Parathyroid adenoma (tissue), 2 donors: ENCODE data around the gene GGT1.

Experiments used
- H2AFZ ChIP-seq: fragments of 300-600 bp; sonication (generic); one replicate; pipeline ENCODE4 v1.7.0; 2017; ENCODE audit warnings: antibody characterized with exemption, mild to moderate bottlenecking
- H3K27ac ChIP-seq: fragments of 300-600 bp; sonication (generic); one replicate; pipeline ENCODE4 v1.7.0; 2017
- H3K27me3 ChIP-seq: fragments of 300-600 bp; sonication (generic); one replicate; pipeline ENCODE4 v1.7.0; 2017; ENCODE audit warnings: low read length; ENCODE audit not compliant: control insufficient read depth, insufficient read depth
- H3K36me3 ChIP-seq: fragments of 300-600 bp; sonication (generic); one replicate; pipeline ENCODE4 v1.7.0; 2017; ENCODE audit warnings: low read length; ENCODE audit not compliant: control insufficient read depth, insufficient read depth
- H3K4me1 ChIP-seq: fragments of 300-600 bp; sonication (generic); one replicate; pipeline ENCODE4 v1.7.0; 2017; ENCODE audit warnings: control low read depth
- H3K4me2 ChIP-seq: fragments of 300-600 bp; sonication (generic); one replicate; pipeline ENCODE4 v1.7.0; 2017; ENCODE audit warnings: low read length
- H3K4me3 ChIP-seq: fragments of 300-600 bp; sonication (generic); one replicate; pipeline ENCODE4 v1.7.0; 2017; ENCODE audit warnings: low read depth, low read length
- H3K79me2 ChIP-seq: fragments of 300-600 bp; sonication (generic); one replicate; pipeline ENCODE4 v1.7.0; 2017; ENCODE audit warnings: control low read depth
- H3K9ac ChIP-seq: fragments of 300-600 bp; sonication (generic); one replicate; pipeline ENCODE4 v1.7.0; 2017; ENCODE audit warnings: mild to moderate bottlenecking
- H3K9me3 ChIP-seq: fragments of 300-600 bp; sonication (generic); one replicate; pipeline ENCODE4 v1.7.0; 2017; ENCODE audit warnings: low read length; ENCODE audit not compliant: control insufficient read depth
- CTCF ChIP-seq: fragments of 300-600 bp; sonication (generic); IDR thresholded peaks from one replicate; pipeline ENCODE4 v1.7.0; 2017; ENCODE audit warnings: antibody characterized with exemption, mild to moderate bottlenecking
- donor health status: primary hyperparathyroidism.

GGT1 gene

GRCh38 chr22:24588381-24588756, 14.6 kb upstream of the GGT1 start:
- H3K36me3 ChIP-seq = no peaks in the 10 kb centered on the region
- H3K27me3 ChIP-seq = no peaks in the 10 kb centered on the region
- no peak overlapping the region for H3K27ac ChIP-seq
- H3K4me3 ChIP-seq = no peak overlapping the region
- H3K9me3 ChIP-seq = no peaks in the 10 kb centered on the region
- H3K9ac ChIP-seq = no peak overlapping the region
- TF ChIP-seq CTCF = no peak
- no peak overlapping the region for H3K4me2 ChIP-seq
- no peaks in the 10 kb centered on the region for H3K79me2 ChIP-seq
- no peak overlapping the region for H2AFZ ChIP-seq
- H3K4me1 ChIP-seq = no peaks in the 10 kb centered on the region

GRCh38 chr22:24588757-24589481, 14.1 kb upstream of the GGT1 start:
- H3K27ac ChIP-seq = no peak overlapping the region
- H3K36me3 ChIP-seq = no peaks in the 10 kb centered on the region
- no peaks in the 10 kb centered on the region for H3K79me2 ChIP-seq
- no peak overlapping the region for H3K4me2 ChIP-seq
- no peaks in the 10 kb centered on the region for H3K27me3 ChIP-seq
- no peak overlapping the region for H2AFZ ChIP-seq
- H3K9ac ChIP-seq = no peak overlapping the region
- H3K9me3 ChIP-seq = no peaks in the 10 kb centered on the region
- TF ChIP-seq CTCF = no peak
- H3K4me3 ChIP-seq = no peak overlapping the region
- no peaks in the 10 kb centered on the region for H3K4me1 ChIP-seq

- H3K4me3 ChIP-seq = no peak overlapping the region
- H3K4me1 ChIP-seq = no peaks in the 10 kb centered on the region
- no peak overlapping the region for H3K9ac ChIP-seq
Observed at GRCh38 chr22:24589518-24590030, 13.4 kb upstream of the GGT1 start.

GRCh38 chr22:24590596-24591173, 12.3 kb upstream of the GGT1 start:
- no peak overlapping the region for H2AFZ ChIP-seq
- no peak overlapping the region for H3K4me2 ChIP-seq
- no peaks in the 10 kb centered on the region for H3K27me3 ChIP-seq
- H3K9me3 ChIP-seq = no peaks in the 10 kb centered on the region
- H3K36me3 ChIP-seq = no peaks in the 10 kb centered on the region
- H3K27ac ChIP-seq = no peak overlapping the region
- H3K79me2 ChIP-seq = no peaks in the 10 kb centered on the region
- H3K4me1 ChIP-seq = no peaks in the 10 kb centered on the region
- H3K4me3 ChIP-seq = no peak overlapping the region
- H3K9ac ChIP-seq = no peak overlapping the region
- TF ChIP-seq CTCF = no peak

More at GRCh38 chr22:24589518-24590030, 13.4 kb upstream of the GGT1 start:
- TF ChIP-seq CTCF = no peak
- no peak overlapping the region for H2AFZ ChIP-seq
- no peak overlapping the region for H3K27ac ChIP-seq
- no peaks in the 10 kb centered on the region for H3K9me3 ChIP-seq
- H3K79me2 ChIP-seq = no peaks in the 10 kb centered on the region
- H3K4me2 ChIP-seq = no peak overlapping the region
- no peaks in the 10 kb centered on the region for H3K36me3 ChIP-seq
- H3K27me3 ChIP-seq = no peaks in the 10 kb centered on the region
